ENCODE results near the gene DNAJB8.

Gene DNAJB8

GRCh38 chr3:128490650-128490914, 23.9 kb upstream of the DNAJB8 start:
- no peak for TF ChIP-seq CTCF (IDR thresholded peaks at IDR 0.05)

GRCh38 chr3:128489927-128490649, 23.4 kb upstream of the DNAJB8 start:
- TF ChIP-seq CTCF (IDR thresholded peaks at IDR 0.05) = no peak
- no peak for DNase-seq (ENCODE audit: low spot score)
- Histone ChIP-seq H3K4me3 (peak overlapping the region; percentile 86), H3K27ac (peak overlapping the region; percentile 68 to 79)

More at GRCh38 chr3:128490650-128490914, 23.9 kb upstream of the DNAJB8 start:
- DNase-seq (ENCODE audit: low spot score) = no peak
- Histone ChIP-seq H3K4me3 (peak overlapping the region; percentile 86), H3K27ac (peak overlapping the region in 1 of 2 donors; percentile 79)

GRCh38 chr3:128489674-128489926, 22.9 kb upstream of the DNAJB8 start:
- peak overlapping the region; percentile 86 for H3K4me3 ChIP-seq
- no peak for DNase-seq (ENCODE audit: low spot score)
- H3K27ac ChIP-seq = peak overlapping the region; percentile 68 to 79
- TF ChIP-seq CTCF (IDR thresholded peaks at IDR 0.05) = no peak

- no peak for TF ChIP-seq CTCF (IDR thresholded peaks at IDR 0.05)
- peak overlapping the region; percentile 86 for H3K4me3 ChIP-seq
- H3K27ac ChIP-seq = peak overlapping the region; percentile 68 to 79
- DNase-seq (ENCODE audit: low spot score) = no peak
Measured at GRCh38 chr3:128488991-128489673, 22.4 kb upstream of the DNAJB8 start.

- Histone ChIP-seq H3K27ac (peak overlapping the region; percentile 68 to 79), H3K4me3 (peak overlapping the region; percentile 86)
- no peak for TF ChIP-seq CTCF (IDR thresholded peaks at IDR 0.05)
- no peak for DNase-seq (ENCODE audit: low spot score)
Measured at GRCh38 chr3:128488636-128488990, 21.9 kb upstream of the DNAJB8 start.

- no peak for DNase-seq (ENCODE audit: low spot score)
- H3K4me3 ChIP-seq = peak overlapping the region; percentile 86
- H3K27ac ChIP-seq = peak overlapping the region; percentile 68 to 79
- TF ChIP-seq CTCF (IDR thresholded peaks at IDR 0.05) = no peak
Measured at GRCh38 chr3:128487813-128488635, 21.3 kb upstream of the DNAJB8 start.

- Histone ChIP-seq H3K4me3 (peak overlapping the region; percentile 86), H3K27ac (peak overlapping the region in 1 of 2 donors; percentile 79)
- no peak for DNase-seq (ENCODE audit: low spot score)
- no peak for TF ChIP-seq CTCF (IDR thresholded peaks at IDR 0.05)
Measured at GRCh38 chr3:128487538-128487812, 20.8 kb upstream of the DNAJB8 start.
